ENCODE data around the gene HOXC13. TPM values are rescaled to one million over a fixed set of nuclear protein-coding genes. Genes with fewer than 3 reads are reported as not detected.

HOXC13 gene
- total and polyA plus RNA-seq, 2 donors (not counting 1 experiment from before 2014, with no cell fraction given), result not detected

GRCh38 chr12:53942467-53942997, 3.9 kb downstream of the HOXC13 start:
- H3K4me1 ChIP-seq (ENCODE audit: control insufficient read depth, extremely low read depth, insufficient read depth, low read length), result no peaks in the 10 kb centered on the region
- H3K9ac ChIP-seq (ENCODE audit: insufficient read depth, low read length), result no peak overlapping the region
- no peak overlapping the region for H2AFZ ChIP-seq (ENCODE audit: low read length)
- no peak overlapping the region for H3K4me2 ChIP-seq (ENCODE audit: extremely low read depth, insufficient read depth, low read length)
- no peak for DNase-seq (ENCODE audit: low read depth in 2 of 2)
- no peaks in the 10 kb centered on the region for H3K9me3 ChIP-seq (ENCODE audit: control insufficient read depth, insufficient read depth, low read depth, low read length)
- H3K36me3 ChIP-seq (ENCODE audit: control insufficient read depth, insufficient read depth, low read length), result no peaks in the 10 kb centered on the region
- H3K79me2 ChIP-seq (ENCODE audit: control insufficient read depth, insufficient read depth, low read length), result no peaks in the 10 kb centered on the region
- peaks cover 85% of the 10 kb centered on the region for H3K27me3 ChIP-seq (ENCODE audit: control insufficient read depth, insufficient read depth, low read length)
- no peak for TF ChIP-seq CTCF (conservative IDR thresholded peaks at IDR 0.05 in 1 of 2, IDR thresholded peaks at IDR 0.05 in 1 of 2; ENCODE audit: low read depth in 1 of 2, low read length in 2 of 2)
- TF ChIP-seq EZH2 (IDR thresholded peaks at IDR 0.05; ENCODE audit: low read length, missing control alignments), result no peak
- no peak overlapping the region for H3K4me3 ChIP-seq (replicated peaks in 1 of 4; ENCODE audit: control extremely low read depth in 1 of 4, insufficient read depth in 1 of 4, low read depth in 3 of 4, low read length in 4 of 4)
- no peaks in the 10 kb centered on the region for H4K20me1 ChIP-seq (ENCODE audit: control insufficient read depth, extremely low read depth, insufficient read depth, low read length)
- H3K27ac ChIP-seq (ENCODE audit: insufficient read depth, low read length), result no peak overlapping the region

GRCh38 chr12:53944209-53944608, 5.6 kb downstream of the HOXC13 start:
- no peak overlapping the region for H3K4me3 ChIP-seq (replicated peaks in 1 of 4; ENCODE audit: control extremely low read depth in 1 of 4, insufficient read depth in 1 of 4, low read depth in 3 of 4, low read length in 4 of 4)
- H3K36me3 ChIP-seq (ENCODE audit: control insufficient read depth, insufficient read depth, low read length), result no peaks in the 10 kb centered on the region
- DNase-seq (ENCODE audit: low read depth in 2 of 2), result no peak
- TF ChIP-seq EZH2 (IDR thresholded peaks at IDR 0.05; ENCODE audit: low read length, missing control alignments), result no peak
- TF ChIP-seq CTCF (conservative IDR thresholded peaks at IDR 0.05 in 1 of 2, IDR thresholded peaks at IDR 0.05 in 1 of 2; ENCODE audit: low read depth in 1 of 2, low read length in 2 of 2), result no peak
- H2AFZ ChIP-seq (ENCODE audit: low read length), result no peak overlapping the region
- H3K4me1 ChIP-seq (ENCODE audit: control insufficient read depth, extremely low read depth, insufficient read depth, low read length), result no peaks in the 10 kb centered on the region
- no peak overlapping the region for H3K27ac ChIP-seq (ENCODE audit: insufficient read depth, low read length)
- H4K20me1 ChIP-seq (ENCODE audit: control insufficient read depth, extremely low read depth, insufficient read depth, low read length), result peaks cover 2% of the 10 kb centered on the region
- no peak overlapping the region for H3K9ac ChIP-seq (ENCODE audit: insufficient read depth, low read length)
- H3K79me2 ChIP-seq (ENCODE audit: control insufficient read depth, insufficient read depth, low read length), result no peaks in the 10 kb centered on the region
- H3K9me3 ChIP-seq (ENCODE audit: control insufficient read depth, insufficient read depth, low read depth, low read length), result no peaks in the 10 kb centered on the region
- peaks cover 78% of the 10 kb centered on the region for H3K27me3 ChIP-seq (ENCODE audit: control insufficient read depth, insufficient read depth, low read length)
- no peak overlapping the region for H3K4me2 ChIP-seq (ENCODE audit: extremely low read depth, insufficient read depth, low read length)

GRCh38 chr12:53944907-53945847, 6.5 kb downstream of the HOXC13 start:
- TF ChIP-seq CTCF (conservative IDR thresholded peaks at IDR 0.05 in 1 of 2, IDR thresholded peaks at IDR 0.05 in 1 of 2; ENCODE audit: low read depth in 1 of 2, low read length in 2 of 2) (no peak), EZH2 (IDR thresholded peaks at IDR 0.05; ENCODE audit: low read length, missing control alignments) (peak; percentile 89)

More at GRCh38 chr12:53944907-53945847, 6.5 kb downstream of the HOXC13 start:
- Histone ChIP-seq H3K4me3 (replicated peaks in 1 of 4; ENCODE audit: control extremely low read depth in 1 of 4, insufficient read depth in 1 of 4, low read depth in 3 of 4, low read length in 4 of 4) (no peak overlapping the region), H3K27ac (ENCODE audit: insufficient read depth, low read length) (no peak overlapping the region), H3K9me3 (ENCODE audit: control insufficient read depth, insufficient read depth, low read depth, low read length) (no peaks in the 10 kb centered on the region), H4K20me1 (ENCODE audit: control insufficient read depth, extremely low read depth, insufficient read depth, low read length) (peaks cover 2% of the 10 kb centered on the region), H3K9ac (ENCODE audit: insufficient read depth, low read length) (no peak overlapping the region), H3K79me2 (ENCODE audit: control insufficient read depth, insufficient read depth, low read length) (no peaks in the 10 kb centered on the region), H3K27me3 (ENCODE audit: control insufficient read depth, insufficient read depth, low read length) (peaks cover 81% of the 10 kb centered on the region), H3K4me2 (ENCODE audit: extremely low read depth, insufficient read depth, low read length) (no peak overlapping the region), H3K36me3 (ENCODE audit: control insufficient read depth, insufficient read depth, low read length) (no peaks in the 10 kb centered on the region), H3K4me1 (ENCODE audit: control insufficient read depth, extremely low read depth, insufficient read depth, low read length) (no peaks in the 10 kb centered on the region), H2AFZ (ENCODE audit: low read length) (no peak overlapping the region)
- DNase-seq (ENCODE audit: low read depth in 2 of 2), result no peak

Data from fibroblast of lung (primary cell).